Measurements from ENCODE around the gene PUS1.
"Not testable (repeated sequence)": the region's sequence is repeated elsewhere in the genome, so short reads cannot be mapped to it uniquely, and the experiment has no call there.

The PUS1 gene

DNA sequence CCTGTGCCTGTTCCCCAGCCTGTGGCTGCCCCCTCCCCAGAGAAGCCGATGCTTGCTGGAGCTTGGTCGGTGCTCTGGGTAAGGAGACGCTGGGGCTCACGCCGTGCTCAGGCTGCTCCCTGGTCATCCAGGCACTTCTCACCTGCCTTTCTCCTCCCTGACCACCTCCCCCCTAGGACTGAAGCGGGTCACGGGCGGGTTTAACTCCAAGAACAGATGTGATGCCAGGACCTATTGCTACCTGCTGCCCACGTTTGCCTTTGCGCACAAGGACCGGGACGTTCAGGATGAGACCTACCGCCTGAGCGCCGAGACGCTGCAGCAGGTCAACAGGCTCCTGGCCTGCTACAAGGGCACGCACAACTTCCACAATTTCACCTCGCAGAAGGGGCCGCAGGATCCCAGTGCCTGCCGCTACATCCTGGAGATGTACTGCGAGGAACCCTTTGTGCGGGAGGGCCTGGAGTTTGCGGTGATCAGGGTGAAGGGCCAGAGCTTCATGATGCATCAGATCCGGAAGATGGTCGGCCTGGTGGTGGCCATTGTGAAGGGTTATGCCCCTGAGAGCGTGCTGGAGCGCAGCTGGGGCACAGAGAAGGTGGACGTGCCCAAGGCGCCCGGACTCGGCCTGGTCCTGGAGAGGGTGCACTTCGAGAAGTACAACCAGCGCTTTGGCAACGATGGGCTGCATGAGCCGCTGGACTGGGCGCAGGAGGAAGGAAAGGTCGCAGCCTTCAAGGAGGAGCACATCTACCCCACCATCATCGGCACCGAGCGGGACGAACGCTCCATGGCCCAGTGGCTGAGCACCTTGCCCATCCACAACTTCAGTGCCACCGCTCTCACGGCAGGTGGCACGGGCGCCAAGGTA, 12.3 kb downstream of the PUS1 start:
- no peak for DNase-seq

- DNase-seq, result no peak
Observed at GRCh38 chr12:131941987-131942341, 12.9 kb downstream of the PUS1 start.

- DNase-seq, result no peak
Observed at GRCh38 chr12:131942671-131943070, 13.6 kb downstream of the PUS1 start.

DNA sequence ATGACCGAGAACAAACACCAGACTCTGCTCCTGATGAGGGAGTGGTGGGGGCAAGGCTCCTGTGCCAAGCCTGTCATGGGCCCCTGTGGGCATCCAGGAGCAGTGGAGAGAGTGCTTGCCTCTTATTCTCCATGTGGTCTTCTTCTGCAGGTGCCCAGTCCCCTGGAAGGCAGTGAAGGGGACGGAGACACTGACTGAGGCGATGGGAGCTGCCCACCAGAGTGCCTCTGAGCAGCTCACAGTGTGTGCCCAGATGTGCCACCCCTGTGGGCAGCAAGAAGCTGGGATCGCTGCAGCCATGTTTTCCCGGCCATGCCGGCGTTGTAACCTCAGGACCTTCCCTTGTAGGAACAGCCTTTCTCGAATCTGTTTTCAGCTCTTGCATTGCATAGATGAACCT, 14.3 kb downstream of the PUS1 start:
- DNase-seq, result no peak

DNA sequence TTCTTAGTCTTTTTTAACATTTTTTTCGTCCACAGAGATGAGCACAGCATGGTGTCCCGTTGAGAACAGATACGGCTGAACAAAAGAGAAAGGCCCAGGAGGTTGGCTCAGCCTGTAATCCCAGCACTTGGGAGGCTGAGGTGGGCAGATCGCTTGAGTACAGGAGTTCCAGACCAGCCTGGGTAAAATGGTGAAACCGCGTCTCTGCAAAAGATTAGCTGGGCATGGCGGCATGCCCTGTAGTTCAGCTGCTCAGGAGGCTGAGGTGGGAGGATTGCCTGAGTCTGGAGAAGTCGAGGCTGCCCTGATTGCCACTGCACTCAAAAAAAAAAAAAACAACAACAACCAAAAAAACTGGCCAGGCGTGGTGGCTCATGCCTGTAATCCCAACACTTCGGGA, 14.8 kb downstream of the PUS1 start:
- no peak for DNase-seq

- DNase-seq, result no peak
Observed at GRCh38 chr12:131944601-131945251, 15.7 kb downstream of the PUS1 start.

DNA sequence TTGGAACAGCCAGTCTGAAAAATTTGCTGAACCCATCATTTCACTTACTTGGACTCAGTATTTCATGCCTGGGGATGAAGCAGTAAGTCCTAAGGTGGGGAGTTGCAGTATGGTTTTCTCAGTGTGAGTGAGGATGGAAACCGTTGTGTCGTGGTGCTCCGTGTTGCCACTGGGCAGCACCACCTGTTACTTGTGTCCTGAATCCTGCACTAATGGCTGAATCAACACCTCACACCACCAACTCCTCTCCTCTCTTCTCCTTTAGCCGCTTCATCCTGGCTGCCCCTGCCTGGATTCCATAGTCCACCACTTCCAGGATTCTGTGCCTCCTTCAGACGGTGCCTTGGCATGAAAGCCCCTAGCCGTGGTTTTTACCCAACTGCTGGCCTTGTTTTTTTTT, 17.7 kb downstream of the PUS1 start:
- DNase-seq, result no peak

GRCh38 chr12:131947482-131948027, 18.5 kb downstream of the PUS1 start:
- DNase-seq, result no peak

- DNase-seq, result no peak
Observed at GRCh38 chr12:131948166-131948712, 19.2 kb downstream of the PUS1 start.

DNA sequence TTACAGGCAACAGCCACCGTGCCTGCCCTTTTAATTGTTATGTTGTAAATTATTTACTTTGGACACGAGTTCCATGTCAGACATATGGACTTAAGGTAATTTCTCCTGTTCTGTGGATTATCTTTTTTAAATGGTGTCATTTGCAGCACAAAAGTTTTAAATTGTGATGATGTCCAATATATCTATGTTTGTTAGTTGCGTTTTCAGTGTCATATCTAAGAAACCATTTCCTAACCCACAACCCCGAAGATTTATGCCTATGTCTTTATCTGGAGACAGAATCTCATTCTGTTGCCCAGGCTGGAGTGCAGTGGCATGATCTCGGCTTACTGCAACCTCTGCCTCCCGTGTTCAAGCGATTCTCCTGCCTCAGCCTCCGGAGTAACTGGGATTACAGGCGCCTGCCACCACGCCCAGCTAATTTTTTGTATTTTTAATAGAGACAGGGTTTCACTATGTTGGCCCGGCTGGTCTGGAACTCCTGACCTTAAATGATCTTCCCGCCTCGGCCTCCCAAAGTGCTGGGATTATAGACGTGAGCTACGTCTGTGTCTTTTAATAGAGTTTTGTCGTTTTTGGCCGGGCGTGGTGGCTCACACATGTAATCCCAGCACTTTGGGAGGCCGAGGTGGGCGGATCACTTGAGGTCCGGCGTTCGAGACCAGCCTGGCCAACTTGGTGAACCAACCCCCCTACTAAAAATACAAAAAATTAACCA, 19.8 kb downstream of the PUS1 start:
- DNase-seq, result not testable (repeated sequence)

- DNase-seq, result peak; percentile 94
Observed at GRCh38 chr12:131949431-131950181, 20.5 kb downstream of the PUS1 start, which contains the start of gene EP400. TSS of gene EP400 (plus strand) at chr12:131949942. CDS start at chr12:131960620, 10,678 bp downstream.

DNA sequence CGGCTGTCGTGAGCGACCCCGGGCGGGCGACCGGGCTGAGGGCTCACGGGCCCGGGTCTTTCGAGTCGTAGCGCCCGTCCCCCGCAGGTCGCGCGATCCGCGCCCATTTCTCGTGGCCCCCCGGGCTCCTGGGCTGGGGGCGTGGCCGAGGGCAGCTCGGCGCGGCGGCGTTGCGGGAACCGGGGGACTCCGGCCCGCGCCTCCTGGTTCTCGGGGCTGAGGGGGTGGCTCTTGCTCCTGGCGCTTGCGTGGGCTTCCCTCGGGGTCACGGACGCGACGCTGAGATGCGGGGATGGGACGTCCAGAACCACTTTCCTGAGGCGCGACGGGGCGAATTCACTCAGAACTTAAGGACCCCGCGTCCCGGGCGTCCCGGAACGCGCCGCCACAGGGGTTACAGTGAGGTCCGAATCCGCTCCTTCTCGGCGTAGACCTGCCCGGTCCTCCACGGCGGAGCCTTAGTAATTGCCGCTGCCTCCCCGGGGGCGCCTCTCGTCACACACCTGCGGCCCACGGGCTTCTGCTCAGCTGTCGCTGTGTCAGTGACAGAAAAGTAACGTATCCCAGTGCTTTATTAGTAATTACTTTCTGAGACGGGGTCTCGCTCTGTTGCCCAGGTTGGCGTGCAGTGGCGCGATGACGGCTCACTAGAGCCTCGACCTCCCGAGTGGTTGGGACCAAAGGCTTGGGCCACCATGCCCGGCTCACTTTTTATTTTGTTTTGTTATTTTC, 21.3 kb downstream of the PUS1 start:
- DNase-seq, result no peak

- not testable (repeated sequence) for DNase-seq
Observed at GRCh38 chr12:131953810-131954209, 24.7 kb downstream of the PUS1 start.

DNA sequence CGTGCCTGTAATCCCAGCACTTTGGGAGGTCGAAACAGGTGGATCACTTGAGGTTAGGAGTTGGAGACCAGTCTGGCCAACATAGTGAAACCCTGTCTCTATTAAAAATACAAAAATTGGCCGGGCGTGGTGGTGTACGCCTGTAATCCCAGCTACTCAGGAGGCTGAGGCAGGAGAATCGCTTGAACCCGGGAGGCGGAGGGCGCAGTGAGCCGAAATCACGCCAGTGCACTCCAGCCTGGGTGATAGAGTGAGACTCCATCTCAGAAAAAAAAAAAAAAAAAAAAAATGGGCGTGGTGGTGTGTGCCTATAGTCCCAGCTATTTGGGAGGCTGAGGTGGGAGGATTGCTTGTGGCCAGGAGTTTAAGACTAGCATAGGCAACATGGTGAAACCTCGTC, 25.4 kb downstream of the PUS1 start:
- DNase-seq, result not testable (repeated sequence)

DNA sequence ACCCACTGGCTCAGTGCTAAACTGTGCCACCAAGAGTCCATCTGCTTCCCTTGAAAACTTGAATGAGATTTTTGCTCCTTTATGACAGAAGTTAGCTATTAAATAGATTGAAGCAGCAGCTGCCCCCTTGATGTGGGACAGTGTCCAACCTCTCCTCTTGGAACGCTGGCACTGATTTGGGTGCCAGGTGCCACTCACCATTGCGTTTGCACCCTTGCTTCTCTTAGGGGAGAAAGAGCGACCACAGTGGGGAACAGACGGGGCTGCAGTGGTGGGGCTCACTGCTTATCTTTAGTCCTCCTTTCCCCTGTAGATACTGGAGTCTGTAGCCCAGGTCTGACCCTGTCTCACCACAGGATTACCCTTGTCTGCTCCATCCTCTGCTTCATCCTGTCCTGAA, 30.0 kb downstream of the PUS1 start:
- DNase-seq, result no peak

DNA sequence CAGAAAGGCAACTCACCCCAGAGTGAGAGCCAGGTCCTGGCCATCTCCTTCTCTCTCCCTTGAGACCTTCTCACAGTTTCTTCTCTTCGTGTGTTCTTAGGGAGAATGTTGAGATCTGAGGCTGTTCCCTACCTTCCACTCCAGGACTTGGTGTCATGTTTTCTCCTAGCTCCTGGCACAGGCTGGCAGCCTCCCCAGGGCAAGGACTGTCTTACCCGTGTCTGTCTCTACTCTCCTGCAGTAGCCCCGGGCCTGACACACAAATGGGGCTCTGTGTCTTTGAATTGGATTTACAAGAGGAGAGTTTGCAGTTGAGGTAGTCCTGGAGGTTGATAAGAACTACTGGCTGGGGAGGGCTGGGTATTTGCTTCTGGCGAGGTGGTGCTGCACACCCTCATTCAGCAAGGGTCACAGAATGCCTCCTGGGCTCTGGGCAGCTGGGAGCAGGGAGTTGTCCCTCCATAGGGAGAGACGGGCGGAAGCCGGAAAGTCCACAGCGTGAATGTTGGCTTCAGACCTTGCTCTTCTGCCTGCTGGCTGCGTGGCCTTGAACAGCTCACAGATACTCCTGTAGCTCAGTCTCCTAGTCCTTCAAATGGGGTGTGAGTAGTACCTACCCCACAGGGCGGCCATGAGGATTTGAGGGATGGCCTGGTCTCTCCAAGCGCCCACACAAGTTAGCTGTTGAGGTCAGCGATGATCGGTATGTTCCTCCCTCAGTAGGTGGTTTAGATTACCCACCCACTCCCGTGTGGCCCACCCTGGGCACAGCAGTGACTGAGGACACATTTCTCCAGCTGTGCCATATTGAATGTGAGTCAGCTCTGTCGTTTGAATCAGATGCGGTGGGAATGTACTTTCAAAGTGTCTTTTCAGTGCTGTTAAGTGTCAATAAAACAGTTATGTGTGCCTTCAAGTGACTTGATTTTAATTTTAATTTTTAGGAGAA, 30.8 kb downstream of the PUS1 start:
- no peak for DNase-seq

- not testable (repeated sequence) for DNase-seq
Observed at GRCh38 chr12:131960590-131961325, 31.7 kb downstream of the PUS1 start.

DNA sequence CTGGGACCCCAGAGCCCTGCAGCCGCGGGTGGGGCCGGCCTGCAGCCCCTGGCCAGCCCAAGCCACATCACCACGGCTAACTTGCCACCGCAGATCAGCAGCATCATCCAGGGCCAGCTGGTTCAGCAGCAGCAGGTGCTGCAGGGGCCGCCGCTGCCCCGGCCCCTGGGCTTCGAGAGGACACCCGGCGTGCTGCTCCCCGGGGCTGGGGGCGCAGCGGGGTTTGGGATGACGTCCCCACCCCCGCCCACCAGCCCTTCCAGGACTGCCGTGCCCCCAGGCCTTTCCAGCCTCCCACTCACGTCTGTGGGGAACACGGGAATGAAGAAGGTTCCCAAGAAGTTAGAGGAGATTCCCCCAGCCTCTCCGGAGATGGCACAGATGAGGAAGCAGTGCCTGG, 32.3 kb downstream of the PUS1 start:
- not testable (repeated sequence) for DNase-seq

DNA sequence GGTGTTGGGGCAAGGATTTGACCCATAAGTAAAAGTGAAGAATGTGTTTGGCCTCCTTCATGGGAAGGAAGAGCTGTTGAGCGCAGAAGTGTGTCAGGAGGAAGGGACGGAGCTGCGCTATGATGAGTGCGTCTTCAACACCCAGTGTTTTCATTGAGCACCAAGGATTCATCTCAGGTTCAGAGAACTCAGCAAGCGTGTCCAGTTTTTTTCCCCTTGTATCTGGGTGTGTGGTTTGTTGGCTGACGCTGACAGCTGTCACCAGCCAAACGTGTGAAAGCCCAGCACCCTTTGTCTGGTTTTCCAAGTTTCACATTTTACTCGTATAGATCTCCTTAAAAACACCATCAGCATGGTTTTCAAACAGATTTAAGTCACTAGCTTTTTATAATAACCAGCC, 33.0 kb downstream of the PUS1 start:
- DNase-seq, result no peak

DNA sequence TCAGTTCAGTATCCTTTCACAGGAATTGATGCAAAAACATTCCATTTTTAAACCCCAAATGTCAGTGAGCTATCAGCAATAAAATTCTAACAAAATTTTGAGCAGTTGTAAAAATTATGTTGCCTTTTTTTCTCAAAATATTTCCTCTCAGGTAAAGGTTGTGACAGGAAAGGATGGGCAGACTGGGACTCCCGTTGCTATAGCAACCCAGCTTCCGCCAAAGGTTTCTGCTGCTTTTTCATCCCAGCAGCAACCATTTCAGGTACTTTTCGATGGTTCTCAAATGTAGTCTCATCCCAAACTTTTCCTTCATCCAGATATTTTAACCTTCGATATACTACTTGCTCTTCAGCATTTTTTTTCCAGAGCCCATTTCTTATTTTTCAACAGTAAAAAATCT, 34.3 kb downstream of the PUS1 start:
- no peak for DNase-seq
